Spleen (tissue), 11 donors: ENCODE measurements around the gene C10orf105. TPM values are rescaled to one million over a fixed set of nuclear protein-coding genes. Genes with fewer than 3 reads are reported as not detected.

Experiments
- DNase-seq: peaks from one replicate; pipeline ENCODE4 v3.0.0-alpha.2; 2020
- H3K27ac ChIP-seq, 8 donors: fragments of 200-600 bp; sonication (generic) in 7 of 8; 1 replicate in 4 of 8; 2 replicates in 4 of 8; pipeline versions ENCODE4 v1.5.0 to v1.8.0; 2016 to 2021; ENCODE audit warnings: inconsistent platforms in 4 of 8, mild to moderate bottlenecking in 4 of 8, moderate library complexity in 1 of 8
- H3K27me3 ChIP-seq, 7 donors: fragments of 200-600 bp; sonication (generic) in 6 of 7; replicated peaks in 1 of 7; 1 replicate in 4 of 7; 2 replicates in 3 of 7; pipeline versions ENCODE4 v1.5.0 to v1.8.0; 2016 to 2021; ENCODE audit warnings: inconsistent platforms in 3 of 7, mild to moderate bottlenecking in 1 of 7
- H3K36me3 ChIP-seq, 6 donors: fragments of 200-600 bp; sonication (generic) in 5 of 6; 1 replicate in 4 of 6; 2 replicates in 2 of 6; pipeline versions ENCODE4 v1.5.0 to v1.8.0; 2016 to 2021; ENCODE audit warnings: inconsistent platforms in 2 of 6
- H3K4me1 ChIP-seq, 6 donors: fragments of 200-600 bp; sonication (generic) in 5 of 6; 1 replicate in 3 of 6; 2 replicates in 3 of 6; pipeline versions ENCODE4 v1.5.0 to v1.8.0; 2016 to 2021; ENCODE audit warnings: inconsistent platforms in 3 of 6
- H3K4me3 ChIP-seq, 8 donors: fragments of 200-600 bp; sonication (generic) in 7 of 8; 1 replicate in 4 of 8; 2 replicates in 4 of 8; pipeline versions ENCODE4 v1.5.0 to v1.8.0; 2016 to 2021; ENCODE audit warnings: inconsistent platforms in 4 of 8, mild to moderate bottlenecking in 4 of 8, moderate library complexity in 2 of 8
- H3K9me3 ChIP-seq, 8 donors: fragments of 200-600 bp; sonication (generic) in 7 of 8; 1 replicate in 4 of 8; 2 replicates in 4 of 8; pipeline versions ENCODE4 v1.5.0 to v1.8.0; 2016 to 2021; ENCODE audit warnings: inconsistent platforms in 4 of 8
- CTCF ChIP-seq, 11 experiments: fragments of 200-600 bp in 7 of 11; fragments of 450-650 bp in 4 of 11; sonication (generic) in 4 of 11; IDR thresholded peaks in 8 of 11; conservative IDR thresholded peaks in 3 of 11; 1 replicate in 7 of 11; 2 replicates in 4 of 11; pipeline versions ENCODE4 v1.4.0 to v1.8.0; 2016 to 2021; ENCODE audit warnings: antibody characterized with exemption in 11 of 11, inconsistent platforms in 4 of 11, mild to moderate bottlenecking in 1 of 11
- POLR2A ChIP-seq, 3 donors: fragments of 450-650 bp; IDR thresholded peaks; one replicate each; pipeline ENCODE4 v1.5.1; 2017; ENCODE audit warnings: antibody characterized with exemption in 3 of 3, mild to moderate bottlenecking in 1 of 3
- POLR2AphosphoS5 ChIP-seq, 3 donors: sonication (generic); formaldehyde crosslinking; IDR thresholded peaks; one replicate each; pipeline ENCODE4 v1.5.1; 2017; ENCODE audit warnings: antibody characterized with exemption in 3 of 3
- whole genome bisulfite sequencing, 5 donors: extraction: QIAGEN DNeasy Blood & Tissue Kit in 3 of 5; methylation state at CpG; one replicate each; pipeline versions ENCODE4 v1.1.5 to v1.1.7; 2013 to 2018; 5-methylcytosine and 5-hydroxymethylcytosine counted together
- intact Hi-C: fragments of 100-400 bp; cut with DNase I; formaldehyde crosslinking; loops from one replicate; pipeline ENCODE4 v1.15.0; 2023; ENCODE audit warnings: low total_unique reads
- polyA plus RNA-seq, 3 donors: library from polyadenylated mRNA; stranded (reverse); fragments of 200-250 nt; gene quantifications; one replicate each; pipeline ENCODE4 v1.2.1, GENCODE V29; 2013
- total RNA-seq, 7 donors: library from RNA; depleted of rRNA in 3 of 7; stranded (reverse); fragments of >200 nt in 3 of 7; fragmentation: NEBNext Ultra II Directional in 4 of 7; extraction: Animal tissue kit (Norgen Biotek cat#: 25700) in 4 of 7; gene quantifications; one replicate each; pipeline versions ENCODE4 v1.1.0 to v1.2.1, GENCODE V29; 2016 to 2021
- donor health status: healthy with polysubstance abuse.
- donor health status: DM: no; HTN: no; CAD: no; lungs with moderate emphysema.
- donor health status: DM: no; HTN: no; CAD: no.
- donor health status: Bipolar disorder and iron deficiency.
- donor health status: healthy.
- donor health status: DM: no; HTN: no; CAD: no.
- donor health status: DM: yes; HTN: yes; CAD: no.

The C10orf105 gene
- total and polyA plus RNA-seq, 10 donors, result 0.08 to 4.4 (median 2.6) TPM

- peak; percentile 93 for DNase-seq
- WGBS, 5 donors, result 16 to 30% (median 19%) methylated on average over 8 of the region's 8 CpGs
- H3K36me3 ChIP-seq, result no peaks in the 10 kb centered on the region
- H3K27ac ChIP-seq, result peak overlapping the region; percentile 75 to 98 (median 94)
- TF ChIP-seq POLR2AphosphoS5 (IDR thresholded peaks at IDR 0.05) (peak in 2 of 3 donors; percentile 67 to 86), CTCF (IDR thresholded peaks at IDR 0.05 in 8 of 11, conservative IDR thresholded peaks at IDR 0.05 in 3 of 11) (no peak), POLR2A (IDR thresholded peaks at IDR 0.05) (no peak)
- no peaks in the 10 kb centered on the region for H3K9me3 ChIP-seq
- peaks cover 43 to 96% (median 78%) of the 10 kb centered on the region in 6 donors for H3K4me1 ChIP-seq
- H3K27me3 ChIP-seq, result no peaks in the 10 kb centered on the region
- intact Hi-C loops, result loop anchor here (2.0 kb wide), 1 partner anchor 45 kb away; the partner anchor contains the start of gene VSIR
- H3K4me3 ChIP-seq, result peak overlapping the region in 2 of 8 donors; percentile 2 to 57
Measured at GRCh38 chr10:71727738-71728737, 8.5 kb upstream of the C10orf105 start.

- intact Hi-C loops, result loop anchor here (2.0 kb wide), 1 partner anchor 46 kb away; the partner anchor contains the start of gene VSIR
- WGBS, 5 donors, result 22 to 24% (median 24%) methylated on average over 11 to 12 of the region's 12 CpGs
- H3K27me3 ChIP-seq, result no peaks in the 10 kb centered on the region
- H3K4me3 ChIP-seq, result peak overlapping the region in 2 of 8 donors; percentile 2 to 57
- H3K4me1 ChIP-seq, result peaks cover 43 to 88% (median 74%) of the 10 kb centered on the region in 6 donors
- peak overlapping the region; percentile 75 to 98 (median 94) for H3K27ac ChIP-seq
- no peaks in the 10 kb centered on the region for H3K9me3 ChIP-seq
- no peak for TF ChIP-seq POLR2A (IDR thresholded peaks at IDR 0.05)
- TF ChIP-seq POLR2AphosphoS5 (IDR thresholded peaks at IDR 0.05), result peak in 1 of 3 donors; percentile 28
- DNase-seq, result peak; percentile 88
- H3K36me3 ChIP-seq, result no peaks in the 10 kb centered on the region
Measured at GRCh38 chr10:71727105-71727737, 7.6 kb upstream of the C10orf105 start.

GRCh38 chr10:71726580-71727104 lies 7.1 kb upstream of the C10orf105 start:
- WGBS, 5 donors, result 47 to 67% (median 55%) methylated on average over 11 of the region's 11 CpGs
- intact Hi-C loops, result loop anchor here (2.0 kb wide), 1 partner anchor 46 kb away; the partner anchor contains the start of gene VSIR
- Histone ChIP-seq H3K4me1 (peaks cover 43 to 82% (median 68%) of the 10 kb centered on the region in 6 donors), H3K4me3 (peak overlapping the region in 1 of 8 donors; percentile 57), H3K27me3 (no peaks in the 10 kb centered on the region), H3K36me3 (no peaks in the 10 kb centered on the region), H3K27ac (peak overlapping the region; percentile 75 to 98 (median 94)), H3K9me3 (no peaks in the 10 kb centered on the region)
- TF ChIP-seq CTCF (IDR thresholded peaks at IDR 0.05 in 8 of 11, conservative IDR thresholded peaks at IDR 0.05 in 3 of 11) (peak in 1 of 11 experiments; percentile 12), POLR2AphosphoS5 (IDR thresholded peaks at IDR 0.05) (no peak), POLR2A (IDR thresholded peaks at IDR 0.05) (no peak)
- DNase-seq, result peak; percentile 82

GRCh38 chr10:71725998-71726579 lies 6.5 kb upstream of the C10orf105 start:
- WGBS, 5 donors, result 19 to 39% (median 29%) methylated on average over 8 to 9 of the region's 9 CpGs
- Histone ChIP-seq H3K4me3 (peak overlapping the region in 1 of 8 donors; percentile 57), H3K27ac (peak overlapping the region; percentile 75 to 98 (median 94)), H3K27me3 (no peaks in the 10 kb centered on the region), H3K36me3 (no peaks in the 10 kb centered on the region), H3K9me3 (no peaks in the 10 kb centered on the region), H3K4me1 (peaks cover 43 to 77% (median 64%) of the 10 kb centered on the region in 6 donors)
- no peak for DNase-seq
- peak in 10 of 11 experiments; percentile 16 to 66 (median 46) for TF ChIP-seq CTCF (IDR thresholded peaks at IDR 0.05 in 8 of 11, conservative IDR thresholded peaks at IDR 0.05 in 3 of 11)
- TF ChIP-seq POLR2A (IDR thresholded peaks at IDR 0.05), result no peak
- intact Hi-C loops, result loop anchor here (2.0 kb wide), 1 partner anchor 47 kb away; the partner anchor contains the start of gene VSIR
